H9 (cell line): ENCODE results near the gene CDHR2. TPM values are rescaled to one million over a fixed set of nuclear protein-coding genes. Genes with fewer than 3 reads are reported as not detected.

Source experiments
- DNase-seq: peaks from one replicate; pipeline ENCODE4 v3.0.0-alpha.2; 2017
- H2AFZ ChIP-seq: one replicate; pipeline ENCODE4 v1.6.1; 2013; ENCODE audit warnings: mild to moderate bottlenecking, low read length, control low read depth, moderate library complexity
- H2AK5ac ChIP-seq: 2 replicates; pipeline ENCODE4 v1.6.1; 2013; ENCODE audit warnings: low read length, control low read depth, mixed read lengths; ENCODE audit not compliant: insufficient read length
- H2BK120ac ChIP-seq: one replicate; pipeline ENCODE4 v1.6.1; 2013; ENCODE audit warnings: low read depth, mild to moderate bottlenecking, low read length, control low read depth, inconsistent platforms; ENCODE audit not compliant: poor library complexity, severe bottlenecking
- H2BK12ac ChIP-seq: 2 replicates; pipeline ENCODE4 v1.6.1; 2013; ENCODE audit warnings: low read length, control low read depth, mixed read lengths, low read depth; ENCODE audit not compliant: insufficient read length
- H2BK15ac ChIP-seq: 2 replicates; pipeline ENCODE4 v1.6.1; 2013; ENCODE audit warnings: low read depth, low read length, control low read depth
- H2BK20ac ChIP-seq: one replicate; pipeline ENCODE4 v1.6.1; 2013; ENCODE audit warnings: low read depth, mild to moderate bottlenecking, low read length, control low read depth, inconsistent platforms; ENCODE audit not compliant: poor library complexity, severe bottlenecking
- H2BK5ac ChIP-seq: 2 replicates; pipeline ENCODE4 v1.6.1; 2013; ENCODE audit warnings: low read length, control low read depth, mixed read lengths; ENCODE audit not compliant: insufficient read length
- H3K14ac ChIP-seq: 2 replicates; pipeline ENCODE4 v1.6.1; 2013; ENCODE audit warnings: low read length, control low read depth; ENCODE audit not compliant: insufficient read depth
- H3K18ac ChIP-seq: 2 replicates; pipeline ENCODE4 v1.6.1; 2013; ENCODE audit warnings: low read depth, mild to moderate bottlenecking, mixed read lengths, low read length, control low read depth; ENCODE audit not compliant: insufficient read length
- H3K23ac ChIP-seq: 2 replicates; pipeline ENCODE4 v1.6.1; 2013; ENCODE audit warnings: low read length, control low read depth, mixed read lengths, low read depth; ENCODE audit not compliant: insufficient read length
- H3K23me2 ChIP-seq: 2 replicates; pipeline ENCODE4 v1.6.1; 2013; ENCODE audit warnings: low read depth, mild to moderate bottlenecking, mixed read lengths, low read length, control low read depth; ENCODE audit not compliant: insufficient read length, poor library complexity, severe bottlenecking
- H3K27ac ChIP-seq: 2 replicates; pipeline ENCODE4 v1.5.1; 2013; ENCODE audit warnings: low read length, control low read depth, mixed read lengths, low read depth; ENCODE audit not compliant: insufficient read length
- H3K27me3 ChIP-seq: 2 replicates; pipeline ENCODE4 v1.6.1; 2013; ENCODE audit warnings: low read length, control low read depth, inconsistent platforms; ENCODE audit not compliant: insufficient read depth
- H3K4ac ChIP-seq: 2 replicates; pipeline ENCODE4 v1.6.1; 2013; ENCODE audit warnings: low read depth, mild to moderate bottlenecking, control low read depth, inconsistent platforms, low read length, moderate library complexity
- H3K4me1 ChIP-seq: 2 replicates; pipeline ENCODE4 v1.6.1; 2013; ENCODE audit warnings: low read length, control low read depth, inconsistent platforms; ENCODE audit not compliant: insufficient read depth
- H3K4me2 ChIP-seq: 2 replicates; pipeline ENCODE4 v1.6.1; 2013; ENCODE audit warnings: low read length, control low read depth, mixed read lengths; ENCODE audit not compliant: insufficient read length, insufficient read depth
- H3K56ac ChIP-seq: 2 replicates; pipeline ENCODE4 v1.6.1; 2013; ENCODE audit warnings: low read depth, mild to moderate bottlenecking, mixed read lengths, low read length, control low read depth; ENCODE audit not compliant: insufficient read length
- H3K79me1 ChIP-seq: 2 replicates; pipeline ENCODE4 v1.6.1; 2013; ENCODE audit warnings: low read depth, mild to moderate bottlenecking, moderate library complexity, low read length, control low read depth, inconsistent platforms; ENCODE audit not compliant: insufficient read depth, poor library complexity, severe bottlenecking
- H3K79me2 ChIP-seq: 2 replicates; pipeline ENCODE4 v1.6.1; 2013; ENCODE audit warnings: low read length, control low read depth, inconsistent platforms; ENCODE audit not compliant: insufficient read depth
- H3K9ac ChIP-seq: 2 replicates; pipeline ENCODE4 v1.6.1; 2013; ENCODE audit warnings: low read length, control low read depth, mixed read lengths; ENCODE audit not compliant: insufficient read length; ENCODE audit errors: extremely low read depth
- H3K9me3 ChIP-seq: one replicate; pipeline ENCODE4 v1.6.1; 2013; ENCODE audit warnings: low read depth, low read length, inconsistent platforms; ENCODE audit not compliant: control insufficient read depth
- H3T11ph ChIP-seq: one replicate; pipeline ENCODE4 v1.6.1; 2013; ENCODE audit warnings: mild to moderate bottlenecking, low read length, control low read depth, inconsistent platforms
- H4K20me1 ChIP-seq: one replicate; pipeline ENCODE4 v1.6.1; 2013; ENCODE audit not compliant: control insufficient read depth, insufficient read length, insufficient read depth
- H4K5ac ChIP-seq: 2 replicates; pipeline ENCODE4 v1.6.1; 2013; ENCODE audit warnings: low read depth, mild to moderate bottlenecking, mixed read lengths, low read length, control low read depth; ENCODE audit not compliant: insufficient read length
- H4K8ac ChIP-seq: replicated peaks from 2 replicates; pipeline ENCODE4 v1.6.1; 2013; ENCODE audit warnings: low read length, control low read depth, mixed read lengths, low read depth; ENCODE audit not compliant: insufficient read length
- H4K91ac ChIP-seq: 2 replicates; pipeline ENCODE4 v1.6.1; 2013; ENCODE audit warnings: low read depth, mild to moderate bottlenecking, moderate library complexity, mixed read lengths, low read length, control low read depth; ENCODE audit not compliant: insufficient read length
- H3K27ac Mint-ChIP-seq, 3 experiments: 2 replicates in 2 of 3; 3 replicates in 1 of 3; pipeline ENCODE4 v1.8.0; 2020 to 2021; ENCODE audit warnings: mixed read lengths in 3 of 3, mild to moderate bottlenecking in 1 of 3, moderate library complexity in 1 of 3
- H3K27me3 Mint-ChIP-seq: 2 replicates; pipeline ENCODE4 v1.8.0; 2021; ENCODE audit warnings: low read depth, mild to moderate bottlenecking, moderate library complexity, mixed read lengths
- H3K36me3 Mint-ChIP-seq, 3 experiments: 2 replicates in 2 of 3; 3 replicates in 1 of 3; pipeline ENCODE4 v1.8.0; 2020 to 2021; ENCODE audit warnings: low read depth in 3 of 3, mixed read lengths in 3 of 3; ENCODE audit not compliant: insufficient read depth in 1 of 3
- H3K4me1 Mint-ChIP-seq, 2 experiments: 2 replicates each; pipeline ENCODE4 v1.8.0; 2020; ENCODE audit warnings: mixed read lengths in 2 of 2
- H3K4me3 Mint-ChIP-seq, 2 experiments: 2 replicates in 1 of 2; 3 replicates in 1 of 2; pipeline ENCODE4 v1.8.0; 2020 to 2021; ENCODE audit warnings: mild to moderate bottlenecking in 2 of 2, mixed read lengths in 2 of 2, moderate library complexity in 1 of 2
- H3K9me3 Mint-ChIP-seq, 2 experiments: 2 replicates in 1 of 2; 3 replicates in 1 of 2; pipeline ENCODE4 v1.8.0; 2020; ENCODE audit warnings: mild to moderate bottlenecking in 2 of 2, mixed read lengths in 2 of 2, moderate library complexity in 1 of 2
- WGBS: extraction: QIAGEN DNeasy Blood & Tissue Kit; methylation state at CpG from one replicate; pipeline ENCODE4 v1.1.7; 2013; ENCODE audit warnings: missing lambda C conversion rate, low lambda C conversion rate, mixed read lengths; ENCODE audit not compliant: insufficient read length; ENCODE audit errors: extremely low coverage; 5-methylcytosine and 5-hydroxymethylcytosine counted together
- total RNA-seq: library from RNA; stranded (reverse); gene quantifications from 2 replicates; pipeline ENCODE4 v1.2.1, GENCODE V29; 2021
- TF ChIP-seq, protein P1 (sequence below): fragments of 200-600 bp; sonication (generic); conservative IDR thresholded peaks from 3 replicates; pipeline ENCODE4 v1.8.0; 2021; ENCODE audit warnings: antibody characterized with exemption, mild to moderate bottlenecking

Gene CDHR2
- total RNA-seq, 1 experiment from 2014 or later: 0.90 TPM

DNA sequence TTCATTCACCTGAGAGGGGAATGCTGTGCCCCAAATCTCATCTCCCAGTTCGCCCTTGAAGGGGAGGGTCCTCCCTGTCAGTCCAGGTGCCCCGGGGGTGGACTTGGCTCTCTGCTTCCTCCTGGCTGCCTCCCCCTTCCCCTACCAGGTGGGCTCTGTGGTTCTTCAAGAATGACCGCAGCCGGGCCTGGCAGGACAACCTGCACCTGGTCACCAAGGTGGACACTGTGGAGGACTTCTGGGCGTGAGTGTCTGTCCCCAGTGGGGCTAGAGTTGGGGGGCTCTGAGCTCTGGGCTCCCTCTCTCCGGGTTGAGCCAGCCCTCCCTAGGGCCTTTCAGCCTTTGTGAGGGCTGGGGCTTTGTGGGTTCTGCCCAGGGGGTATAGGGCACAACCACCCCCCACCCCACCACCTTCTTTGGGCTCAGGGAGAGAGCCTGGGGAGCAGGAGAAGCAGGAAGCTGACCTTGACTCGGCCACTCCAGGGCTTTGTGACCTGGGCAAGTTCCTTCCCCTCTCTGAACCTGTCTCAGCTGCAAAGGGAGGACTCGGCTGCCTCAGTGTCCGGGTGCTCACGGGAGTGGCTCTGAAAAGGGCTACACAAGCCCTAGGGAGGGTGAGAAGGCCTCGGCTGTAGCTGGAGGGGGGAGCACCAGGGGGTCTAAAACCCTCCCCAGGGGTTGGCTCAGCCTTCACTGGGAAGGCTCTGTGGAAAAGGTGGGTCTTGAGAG, 94.5 kb downstream of the CDHR2 start:
- no peak overlapping the region for H2AFZ ChIP-seq
- H3K4me2 ChIP-seq: no peak overlapping the region
- no CpG with 5 or more reads among the region's 11 CpGs for WGBS

More for the DNA sequence above, 94.5 kb downstream of the CDHR2 start:
- no peak overlapping the region for H3K4ac ChIP-seq
- H3K9ac ChIP-seq: no peak overlapping the region
- no peak for DNase-seq
- H4K20me1 ChIP-seq: no peaks in the 10 kb centered on the region
- no peak overlapping the region for H2BK120ac ChIP-seq
- H2BK15ac ChIP-seq: no peak overlapping the region
- no peak overlapping the region for H3K56ac ChIP-seq
- TF ChIP-seq, protein P1, sequence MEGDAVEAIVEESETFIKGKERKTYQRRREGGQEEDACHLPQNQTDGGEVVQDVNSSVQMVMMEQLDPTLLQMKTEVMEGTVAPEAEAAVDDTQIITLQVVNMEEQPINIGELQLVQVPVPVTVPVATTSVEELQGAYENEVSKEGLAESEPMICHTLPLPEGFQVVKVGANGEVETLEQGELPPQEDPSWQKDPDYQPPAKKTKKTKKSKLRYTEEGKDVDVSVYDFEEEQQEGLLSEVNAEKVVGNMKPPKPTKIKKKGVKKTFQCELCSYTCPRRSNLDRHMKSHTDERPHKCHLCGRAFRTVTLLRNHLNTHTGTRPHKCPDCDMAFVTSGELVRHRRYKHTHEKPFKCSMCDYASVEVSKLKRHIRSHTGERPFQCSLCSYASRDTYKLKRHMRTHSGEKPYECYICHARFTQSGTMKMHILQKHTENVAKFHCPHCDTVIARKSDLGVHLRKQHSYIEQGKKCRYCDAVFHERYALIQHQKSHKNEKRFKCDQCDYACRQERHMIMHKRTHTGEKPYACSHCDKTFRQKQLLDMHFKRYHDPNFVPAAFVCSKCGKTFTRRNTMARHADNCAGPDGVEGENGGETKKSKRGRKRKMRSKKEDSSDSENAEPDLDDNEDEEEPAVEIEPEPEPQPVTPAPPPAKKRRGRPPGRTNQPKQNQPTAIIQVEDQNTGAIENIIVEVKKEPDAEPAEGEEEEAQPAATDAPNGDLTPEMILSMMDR: no peak
- no peaks in the 10 kb centered on the region for H3K79me1 ChIP-seq
- H3K9me3 ChIP-seq: no peaks in the 10 kb centered on the region
- H3K23me2 ChIP-seq: peaks cover 10% of the 10 kb centered on the region
- H3K79me2 ChIP-seq: no peaks in the 10 kb centered on the region
- H4K91ac ChIP-seq: no peak overlapping the region
- no peaks in the 10 kb centered on the region for H3K9me3 Mint-ChIP-seq
- peaks cover 46 to 62% of the 10 kb centered on the region in 2 experiments for H3K4me1 Mint-ChIP-seq
- H4K8ac ChIP-seq: no peak overlapping the region
- H3K27ac ChIP-seq: no peak overlapping the region
- H3K27ac Mint-ChIP-seq: peak overlapping the region in 2 of 3 experiments; percentile 57 to 88; a peak in 4 of 7 replicates
- no peak overlapping the region for H2BK20ac ChIP-seq
- no peak overlapping the region for H2BK5ac ChIP-seq
- H3K4me1 ChIP-seq: no peaks in the 10 kb centered on the region; the same call in 1 of the 2 replicates
- peaks cover 6% of the 10 kb centered on the region for H3K27me3 Mint-ChIP-seq
- no peaks in the 10 kb centered on the region for H3K27me3 ChIP-seq
- H3K18ac ChIP-seq: no peak overlapping the region
- H2AK5ac ChIP-seq: no peak overlapping the region
- no peak overlapping the region for H2BK12ac ChIP-seq
- H3K14ac ChIP-seq: no peak overlapping the region
- no peaks in the 10 kb centered on the region; a peak in 1 of 7 replicates for H3K36me3 Mint-ChIP-seq
- no peak overlapping the region for H3K23ac ChIP-seq
- no peak overlapping the region for H4K5ac ChIP-seq
- H3T11ph ChIP-seq: no peak overlapping the region
- H3K4me3 Mint-ChIP-seq: 0 out of 5 replicates have a peak overlapping the region, but pooled peaks of 1 of the 2 experiments have one; percentile 53
